ENCODE data around the gene UBXN1. TPM values are rescaled to one million over a fixed set of nuclear protein-coding genes. Genes with fewer than 3 reads are reported as not detected.

Gene UBXN1, protein sequence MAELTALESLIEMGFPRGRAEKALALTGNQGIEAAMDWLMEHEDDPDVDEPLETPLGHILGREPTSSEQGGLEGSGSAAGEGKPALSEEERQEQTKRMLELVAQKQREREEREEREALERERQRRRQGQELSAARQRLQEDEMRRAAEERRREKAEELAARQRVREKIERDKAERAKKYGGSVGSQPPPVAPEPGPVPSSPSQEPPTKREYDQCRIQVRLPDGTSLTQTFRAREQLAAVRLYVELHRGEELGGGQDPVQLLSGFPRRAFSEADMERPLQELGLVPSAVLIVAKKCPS
- total RNA-seq (73.0 and 74.1 TPM in 2 replicates), polyA plus RNA-seq (73.2 and 73.8 TPM in 2 replicates)

DNA sequence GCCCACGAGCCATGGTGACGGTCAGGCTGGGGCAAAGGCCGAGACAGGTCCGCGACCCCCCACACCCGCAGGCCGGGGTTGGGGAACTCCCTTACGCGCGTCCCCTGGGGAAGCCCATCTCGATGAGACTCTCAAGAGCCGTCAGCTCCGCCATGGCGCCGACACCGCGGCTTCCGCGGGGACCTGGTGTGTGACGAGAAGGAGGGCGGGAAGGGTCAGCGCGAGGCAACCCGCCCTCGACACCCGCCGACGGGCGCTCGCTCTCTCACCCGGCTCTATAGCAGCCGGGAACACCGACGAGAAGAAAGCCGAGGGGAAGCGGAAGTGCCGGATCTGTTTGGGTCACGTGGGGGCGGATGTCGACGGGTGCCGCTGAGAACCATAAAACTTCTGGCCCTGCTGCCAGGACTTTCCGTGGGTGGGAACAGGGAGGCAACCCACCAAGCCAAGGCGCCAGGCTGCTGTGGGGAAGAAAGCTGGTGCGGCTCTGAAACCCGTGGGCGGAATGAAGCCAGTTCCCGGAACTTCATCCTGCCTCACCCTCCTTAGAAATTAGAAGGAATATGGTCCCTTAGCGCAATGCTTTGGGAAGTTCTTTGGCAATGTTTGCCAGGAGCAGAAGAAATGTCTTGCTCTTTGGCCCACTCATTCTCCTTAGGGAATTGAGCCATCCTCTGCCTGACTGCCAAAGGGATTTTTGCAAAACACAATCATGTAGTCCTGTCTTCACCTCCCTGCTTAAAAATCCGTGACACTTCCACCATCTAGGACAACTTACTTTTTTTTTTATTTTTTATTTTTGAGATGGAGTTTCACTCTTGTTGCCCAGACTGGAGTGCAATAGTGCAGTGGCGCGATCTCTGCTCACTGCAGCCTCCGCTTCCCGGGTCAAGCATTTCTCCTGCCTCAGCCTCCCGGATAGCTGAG lies at the start of gene UBXN1:
Gene UBXN1 (minus strand): TSS at position 304 of the 927 bp plus-strand sequence. CDS start 150 bp downstream, at position 154.
- Histone ChIP-seq H3K9me2 (replicated peaks; ENCODE audit: insufficient read depth) (no peaks in the 10 kb centered on the region), H3K27ac (peak within 1 kb of the TSS; percentile 88), H3K4me1 (ENCODE audit: insufficient read depth) (peaks cover 13% of the 10 kb centered on the region), H3K79me2 (peaks cover 32% of the 10 kb centered on the region), H3K27me3 (no peaks in the 10 kb centered on the region), H3K9me3 (ENCODE audit: low read depth) (no peaks in the 10 kb centered on the region), H3K4me3 (peak within 1 kb of the TSS; percentile 78), H4K20me1 (ENCODE audit: insufficient read depth, poor library complexity, severe bottlenecking) (no peaks in the 10 kb centered on the region), H2AFZ (peak within 1 kb of the TSS; percentile 77), H3K4me2 (peak within 1 kb of the TSS; percentile 99), H3K36me3 (replicated peaks; ENCODE audit: insufficient read depth, low read depth) (no peaks in the 10 kb centered on the region)
- DNase-seq (ENCODE audit: low spot score): peak; percentile 94
- WGBS (ENCODE audit: low lambda C conversion rate, missing lambda C conversion rate): 12% methylated on average over 54 of the region's 55 CpGs
- TF ChIP-seq CTCF (IDR thresholded peaks at IDR 0.05; ENCODE audit: poor library complexity): no peak
- TF ChIP-seq EZH2 (IDR thresholded peaks at IDR 0.05; ENCODE audit: borderline replicate concordance): no peak
- no peak for TF ChIP-seq EZH2phosphoT487 (IDR thresholded peaks at IDR 0.05; ENCODE audit: low read depth, severe bottlenecking, unreplicated experiment)

DNA sequence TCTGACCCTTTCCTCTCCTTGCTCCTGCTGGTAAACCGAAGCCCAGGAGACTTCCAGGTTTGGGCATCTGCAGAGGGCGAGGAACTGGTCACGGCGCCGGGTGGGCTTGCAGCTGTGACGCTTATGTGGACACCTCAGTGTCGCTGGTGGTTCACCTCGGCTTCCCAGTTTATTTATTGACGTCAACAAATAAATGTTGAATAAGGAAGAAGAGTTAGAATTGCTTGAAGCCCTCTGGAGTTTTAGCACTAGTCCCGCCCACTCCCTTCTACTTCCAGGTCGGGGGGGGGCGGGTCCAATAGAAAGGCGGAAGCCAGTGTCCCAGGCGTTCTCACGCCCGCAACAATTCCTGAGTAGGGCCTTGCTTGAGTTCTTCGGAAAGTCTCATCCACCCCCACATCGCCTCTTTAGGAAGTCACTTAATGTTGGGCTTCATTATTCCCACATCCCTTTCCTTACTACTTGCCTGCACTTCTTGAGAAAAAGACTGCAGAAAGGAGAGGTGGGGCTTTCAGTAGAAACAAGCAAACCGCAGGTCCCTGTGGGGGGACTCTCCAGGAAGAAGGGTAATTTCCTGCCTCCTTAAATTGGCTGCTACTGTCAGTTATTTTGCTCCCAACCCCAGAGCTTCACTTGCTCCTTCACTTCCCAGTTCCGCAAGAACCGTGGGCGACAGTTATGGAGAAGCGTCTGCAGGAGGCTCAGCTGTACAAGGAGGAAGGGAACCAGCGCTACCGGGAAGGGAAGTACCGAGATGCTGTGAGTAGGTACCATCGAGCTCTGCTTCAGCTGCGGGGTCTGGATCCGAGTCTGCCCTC lies 49.5 kb upstream of the UBXN1 start, which contains the start of gene TTC9C:
Gene TTC9C (plus strand): TSS at position 316 of the 818 bp plus-strand sequence. CDS start 363 bp downstream, at position 679.
- Histone ChIP-seq H3K79me2 (peaks cover 79% of the 10 kb centered on the region), H3K27ac (peak within 1 kb of the TSS; percentile 91), H3K9me2 (replicated peaks; ENCODE audit: insufficient read depth) (no peaks in the 10 kb centered on the region), H4K20me1 (ENCODE audit: insufficient read depth, poor library complexity, severe bottlenecking) (peaks cover 34% of the 10 kb centered on the region), H3K4me1 (ENCODE audit: insufficient read depth) (peaks cover 16% of the 10 kb centered on the region), H2AFZ (peak within 1 kb of the TSS; percentile 93), H3K4me2 (peak within 1 kb of the TSS; percentile 81), H3K4me3 (peak within 1 kb of the TSS; percentile 48), H3K9me3 (ENCODE audit: low read depth) (no peaks in the 10 kb centered on the region), H3K27me3 (no peaks in the 10 kb centered on the region), H3K36me3 (replicated peaks; ENCODE audit: insufficient read depth, low read depth) (no peaks in the 10 kb centered on the region)
- TF ChIP-seq EZH2phosphoT487 (IDR thresholded peaks at IDR 0.05; ENCODE audit: low read depth, severe bottlenecking, unreplicated experiment) (no peak), EZH2 (IDR thresholded peaks at IDR 0.05; ENCODE audit: borderline replicate concordance) (no peak)
- WGBS (ENCODE audit: low lambda C conversion rate, missing lambda C conversion rate): under 1% methylated on average over 29 of the region's 29 CpGs
- peak; percentile 95 for DNase-seq (ENCODE audit: low spot score)

DNA sequence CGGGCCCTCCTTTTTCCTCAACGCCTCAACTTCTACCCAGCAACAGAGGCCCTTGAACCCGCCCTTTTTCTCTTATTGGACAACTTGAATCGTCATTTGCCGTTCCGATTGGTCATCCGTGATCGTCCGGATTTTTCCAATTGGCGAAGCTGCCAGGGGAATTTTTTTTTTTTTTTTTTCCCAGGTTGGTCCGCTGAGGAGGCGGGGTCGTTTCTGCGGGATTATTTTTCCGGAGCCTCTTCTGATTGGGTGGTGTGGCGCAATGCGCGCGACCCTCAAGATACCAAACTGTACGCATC lies 48.9 kb upstream of the UBXN1 start:
- Histone ChIP-seq H3K9me2 (replicated peaks; ENCODE audit: insufficient read depth) (no peaks in the 10 kb centered on the region), H3K27ac (peak overlapping the region; percentile 91), H3K36me3 (replicated peaks; ENCODE audit: insufficient read depth, low read depth) (no peaks in the 10 kb centered on the region), H3K4me3 (peak overlapping the region; percentile 48), H3K27me3 (no peaks in the 10 kb centered on the region), H3K4me1 (ENCODE audit: insufficient read depth) (peaks cover 16% of the 10 kb centered on the region), H3K9me3 (ENCODE audit: low read depth) (no peaks in the 10 kb centered on the region), H3K79me2 (peaks cover 80% of the 10 kb centered on the region), H3K4me2 (peak overlapping the region; percentile 81), H2AFZ (peak overlapping the region; percentile 93), H4K20me1 (ENCODE audit: insufficient read depth, poor library complexity, severe bottlenecking) (peaks cover 38% of the 10 kb centered on the region)
- under 1% methylated on average over 20 of the region's 20 CpGs for WGBS (ENCODE audit: low lambda C conversion rate, missing lambda C conversion rate)
- TF ChIP-seq CTCF (IDR thresholded peaks at IDR 0.05; ENCODE audit: poor library complexity): no peak
- TF ChIP-seq EZH2 (IDR thresholded peaks at IDR 0.05; ENCODE audit: borderline replicate concordance): no peak
- TF ChIP-seq EZH2phosphoT487 (IDR thresholded peaks at IDR 0.05; ENCODE audit: low read depth, severe bottlenecking, unreplicated experiment): no peak
- peak; percentile 96 for DNase-seq (ENCODE audit: low spot score)
